PC-9 (cell line): ENCODE measurements around the gene AP2A1. TPM values are rescaled to one million over a fixed set of nuclear protein-coding genes. Genes with fewer than 3 reads are reported as not detected.

ENCODE experiments used
- BruUV-seq: library from RNA; stranded (reverse); fragments of 400-500 nt; replicated peaks from 2 replicates; lab custom pipeline; 2021; lab: Mats Ljungman, UMichigan
- CTCF ChIA-PET: fragments of 300-600 bp; sonication (Branson Sonifier 250); formaldehyde crosslinking; loops from one replicate; lab custom pipeline; 2022; ENCODE audit warnings: antibody characterized with exemption; lab: Charles Lee
- POLR2A ChIA-PET: fragments of 300-600 bp; sonication (Branson Sonifier 250); formaldehyde crosslinking; loops from one replicate; lab custom pipeline; 2022; ENCODE audit warnings: antibody characterized with exemption; ENCODE audit not compliant: unreplicated experiment; lab: Charles Lee
- DNase-seq, 2 experiments: peaks; one replicate each; pipeline versions ENCODE4 v3.0.0 to v3.0.0-alpha.2; 2015 to 2022; ENCODE audit warnings: mixed read lengths in 1 of 2
- H2AFZ ChIP-seq: fragments of 200-600 bp; sonication (generic); 2 replicates; pipeline ENCODE4 v1.8.1; 2017; ENCODE audit warnings: antibody characterized with exemption
- H3F3A ChIP-seq: fragments of 200-600 bp; sonication (generic); 2 replicates; pipeline ENCODE4 v1.8.1; 2017; ENCODE audit warnings: antibody characterized with exemption, mild to moderate bottlenecking, low read depth; ENCODE audit not compliant: insufficient read depth
- H3K27ac ChIP-seq: fragments of 200-600 bp; sonication (generic); 2 replicates; pipeline ENCODE4 v1.6.1; 2016; ENCODE audit warnings: mixed run types
- H3K27me3 ChIP-seq: fragments of 200-600 bp; sonication (generic); 2 replicates; pipeline ENCODE4 v1.6.1; 2016; ENCODE audit warnings: low read depth, mixed run types; ENCODE audit not compliant: insufficient read depth
- H3K36me3 ChIP-seq: fragments of 200-600 bp; sonication (generic); 2 replicates; pipeline ENCODE4 v1.6.1; 2016; ENCODE audit warnings: low read depth, mixed run types
- H3K4me1 ChIP-seq: fragments of 200-600 bp; sonication (generic); replicated peaks from 2 replicates; pipeline ENCODE4 v1.6.1; 2016; ENCODE audit warnings: mixed run types; ENCODE audit not compliant: insufficient read depth
- H3K4me2 ChIP-seq: fragments of 200-600 bp; sonication (generic); 2 replicates; pipeline ENCODE4 v1.6.1; 2017; ENCODE audit warnings: mixed run types
- H3K4me3 ChIP-seq: fragments of 200-600 bp; sonication (generic); 2 replicates; pipeline ENCODE4 v1.6.1; 2016; ENCODE audit warnings: mixed run types
- H3K79me2 ChIP-seq: fragments of 200-600 bp; sonication (generic); 2 replicates; pipeline ENCODE4 v1.6.1; 2017; ENCODE audit warnings: low read depth, mixed run types
- H3K9me2 ChIP-seq: fragments of 200-600 bp; sonication (generic); 2 replicates; pipeline ENCODE4 v1.8.1; 2017; ENCODE audit warnings: mild to moderate bottlenecking; ENCODE audit not compliant: insufficient read depth
- H3K9me3 ChIP-seq: fragments of 200-600 bp; sonication (generic); 2 replicates; pipeline ENCODE4 v1.8.1; 2016; ENCODE audit warnings: low read depth; ENCODE audit not compliant: insufficient read depth
- H4K20me1 ChIP-seq: fragments of 200-600 bp; sonication (generic); 2 replicates; pipeline ENCODE4 v1.8.1; 2017; ENCODE audit not compliant: insufficient read depth
- CTCF ChIP-seq: fragments of 200-600 bp; sonication (generic); conservative IDR thresholded peaks from 2 replicates; pipeline ENCODE4 v1.6.1; 2017; ENCODE audit warnings: mixed run types, antibody characterized with exemption, mild to moderate bottlenecking, moderate library complexity
- EZH2 ChIP-seq: fragments of 200-600 bp; sonication (generic); IDR thresholded peaks from 2 replicates; pipeline ENCODE4 v1.8.0; 2017; ENCODE audit warnings: antibody characterized with exemption, low read depth
- intact Hi-C: fragments of 100-400 bp; cut with micrococcal nuclease; formaldehyde crosslinking; loops from one replicate; pipeline ENCODE4 v1.10.0; 2022; ENCODE audit not compliant: unreplicated experiment
- total RNA-seq: library from RNA; stranded (reverse); gene quantifications from 2 replicates; pipeline ENCODE4 v1.2.3, GENCODE V29; 2021

AP2A1 gene
- total RNA-seq, 1 experiment from 2014 or later: 91.8 TPM

DNA sequence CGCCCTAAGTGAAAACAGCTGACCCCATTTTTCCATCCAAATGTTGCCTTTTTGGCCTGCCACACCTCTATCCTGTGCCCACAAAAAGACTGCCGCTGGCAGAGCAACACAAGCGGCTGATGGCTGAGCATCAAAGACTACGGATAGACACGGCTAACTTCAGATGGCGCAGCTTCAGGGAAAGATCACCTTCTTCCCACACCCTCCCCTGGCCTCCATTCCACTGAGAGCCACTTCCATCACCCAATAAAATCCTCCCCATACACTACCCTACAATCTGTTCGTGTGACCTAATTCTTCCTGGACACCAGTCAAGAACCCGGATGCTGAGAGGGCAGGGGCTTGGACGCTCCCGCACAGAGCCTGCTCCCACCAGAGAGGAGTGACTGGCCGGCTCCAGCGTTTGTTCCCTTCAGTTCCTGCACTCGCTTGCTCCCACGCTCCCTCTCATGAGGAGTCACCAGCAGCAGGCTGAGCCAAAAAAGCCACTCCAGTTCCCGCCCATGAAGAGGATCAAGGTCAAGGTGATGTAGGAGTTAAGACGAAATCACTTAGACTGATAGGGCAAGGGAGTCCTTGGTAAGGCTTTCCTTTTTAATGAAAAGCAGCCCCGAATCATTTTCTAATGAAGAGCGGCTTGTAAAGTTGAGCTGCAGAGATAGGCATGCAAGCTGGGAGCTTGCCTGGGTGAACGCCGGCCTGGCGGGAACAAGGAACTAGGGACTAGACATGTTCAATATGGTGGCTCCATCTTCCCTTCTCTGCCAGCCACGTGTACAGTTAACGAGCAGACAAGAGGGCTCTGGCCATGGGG lies 39.4 kb upstream of the AP2A1 start:
- BruUV-seq: no TSS peak
- no peak overlapping the region for H2AFZ ChIP-seq
- H3F3A ChIP-seq: peaks cover 4% of the 10 kb centered on the region; the same call in 1 of the 2 replicates
- TF ChIP-seq EZH2: no peak
- no peak for TF ChIP-seq CTCF
- H3K79me2 ChIP-seq: no peaks in the 10 kb centered on the region
- no peak overlapping the region for H3K4me2 ChIP-seq
- no peaks in the 10 kb centered on the region for H4K20me1 ChIP-seq
- intact Hi-C loops: no loop called here
- no peak overlapping the region for H3K27ac ChIP-seq
- CTCF ChIA-PET: interaction anchor here (0.7 kb wide), 1 partner anchor 56 kb away, joined by 3 read pairs; no protein-coding TSS in a partner anchor
- POLR2A ChIA-PET: no interaction called here
- no peak for DNase-seq
- H3K36me3 ChIP-seq: no peaks in the 10 kb centered on the region
- no peak overlapping the region for H3K4me3 ChIP-seq
- no peaks in the 10 kb centered on the region for H3K9me3 ChIP-seq
- no peaks in the 10 kb centered on the region for H3K9me2 ChIP-seq
- peaks cover 11% of the 10 kb centered on the region for H3K4me1 ChIP-seq
- H3K27me3 ChIP-seq: no peaks in the 10 kb centered on the region

GRCh38 chr19:49730166-49730565 lies 36.6 kb upstream of the AP2A1 start:
- POLR2A ChIA-PET: interaction anchor here (0.7 kb wide), 1 partner anchor 17 kb away, joined by 5 read pairs; no protein-coding TSS in a partner anchor
- Histone ChIP-seq H3K27me3 (no peaks in the 10 kb centered on the region), H3K4me2 (no peak overlapping the region), H3K27ac (no peak overlapping the region), H4K20me1 (no peaks in the 10 kb centered on the region), H2AFZ (no peak overlapping the region), H3K4me3 (no peak overlapping the region), H3K36me3 (no peaks in the 10 kb centered on the region), H3K9me2 (no peaks in the 10 kb centered on the region), H3K4me1 (no peaks in the 10 kb centered on the region), H3F3A (peaks cover 4% of the 10 kb centered on the region; the same call in 1 of the 2 replicates), H3K9me3 (no peaks in the 10 kb centered on the region), H3K79me2 (no peaks in the 10 kb centered on the region)
- DNase-seq: no peak
- CTCF ChIA-PET: interaction anchor here (0.6 to 0.7 kb wide), 3 partner anchors 12 to 50 kb away, joined by 3 to 6 read pairs (median 4); no protein-coding TSS in a partner anchor
- TF ChIP-seq CTCF: no peak
- no peak for TF ChIP-seq EZH2
- BruUV-seq: no TSS peak
- intact Hi-C loops: no loop called here

GRCh38 chr19:49738268-49738667 lies 28.5 kb upstream of the AP2A1 start:
- peaks cover 2% of the 10 kb centered on the region; the same call in 1 of the 2 replicates for H3F3A ChIP-seq
- no TSS peak for BruUV-seq
- H4K20me1 ChIP-seq: no peaks in the 10 kb centered on the region
- no peaks in the 10 kb centered on the region for H3K27me3 ChIP-seq
- no peak for TF ChIP-seq CTCF
- TF ChIP-seq EZH2: no peak
- no peaks in the 10 kb centered on the region for H3K4me1 ChIP-seq
- ChIA-PET CTCF (no interaction called here), POLR2A (no interaction called here)
- H3K36me3 ChIP-seq: no peaks in the 10 kb centered on the region
- no peak overlapping the region for H3K4me3 ChIP-seq
- H3K79me2 ChIP-seq: no peaks in the 10 kb centered on the region
- H3K9me3 ChIP-seq: no peaks in the 10 kb centered on the region
- no peak for DNase-seq
- H3K27ac ChIP-seq: no peak overlapping the region
- H2AFZ ChIP-seq: no peak overlapping the region
- intact Hi-C loops: no loop called here
- no peak overlapping the region for H3K4me2 ChIP-seq
- no peaks in the 10 kb centered on the region for H3K9me2 ChIP-seq
